GM03348 (cell line): Measurements from ENCODE around the gene MOCS2.
"Not testable (repeated sequence)": the region's sequence is repeated elsewhere in the genome, so short reads cannot be mapped to it uniquely, and the experiment has no call there.

ENCODE experiments used
- DNase-seq: peaks from one replicate; pipeline ENCODE4 v3.0.0; 2012; ENCODE audit warnings: low spot score

The MOCS2 gene

DNA sequence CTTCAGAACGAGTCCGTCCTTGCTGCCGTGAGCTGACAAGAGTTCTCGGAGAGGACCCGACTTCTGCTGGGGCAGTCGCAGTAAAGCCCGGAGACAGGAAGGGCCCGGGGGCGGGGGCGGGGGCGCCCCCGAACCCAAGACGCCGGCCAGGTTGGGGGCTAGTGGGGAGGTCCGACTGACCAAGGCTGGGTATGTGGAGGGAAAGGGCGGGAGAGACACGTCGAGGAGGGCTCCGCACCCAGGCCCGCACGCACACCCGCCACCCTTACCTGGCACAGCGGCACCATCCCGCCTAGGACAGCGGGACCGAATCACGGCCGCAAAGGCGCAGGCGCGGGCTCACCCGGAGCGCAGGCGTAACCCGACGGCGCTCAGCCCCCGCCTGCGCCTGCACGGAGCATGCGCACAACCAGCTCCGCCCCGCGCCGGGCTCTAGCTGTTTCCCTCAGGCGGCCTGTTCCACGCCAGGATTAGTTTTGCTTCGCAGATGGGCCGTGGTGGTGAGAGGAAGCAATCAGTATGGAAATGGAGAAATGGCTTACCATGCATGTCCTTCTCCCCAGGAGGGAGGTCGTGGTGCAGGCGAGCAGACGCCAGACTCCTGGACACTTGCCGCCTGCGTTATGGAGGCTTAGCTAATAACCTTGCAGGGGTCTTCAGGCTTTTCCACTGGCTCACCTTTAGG is at the start of gene MOCS2:
Gene MOCS2, minus strand, starts transcription at position 315 of the 685 bp plus-strand sequence. CDS start 2,583 bp downstream, outside the sequence.
- DNase-seq = peak; percentile 100

- peak; percentile 41 for DNase-seq
Measured at GRCh38 chr5:53151713-53152458, 42.3 kb upstream of the MOCS2 start.

GRCh38 chr5:53133020-53133419 is 23.5 kb upstream of the MOCS2 start:
- DNase-seq = no peak

DNA sequence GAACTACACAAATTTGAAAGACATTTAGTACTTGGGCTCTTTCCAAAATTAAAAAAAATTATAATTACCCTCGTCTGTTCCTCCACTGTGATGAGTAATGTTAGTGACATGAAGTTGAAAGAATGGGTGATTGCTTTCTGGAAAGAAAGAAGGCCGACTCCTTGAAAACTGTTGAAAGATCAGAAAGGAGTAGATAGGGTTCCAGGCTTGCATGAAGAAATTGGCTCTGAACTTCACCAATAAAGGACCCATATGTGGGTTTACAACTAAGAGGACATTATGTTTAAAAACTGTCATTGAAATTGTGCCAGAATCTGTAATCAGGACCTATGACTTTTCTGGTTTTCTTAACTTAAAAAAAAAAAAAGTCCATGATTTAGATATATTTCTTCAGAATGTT is 20.7 kb upstream of the MOCS2 start:
- DNase-seq = peak; percentile 39

- no peak for DNase-seq
Measured at GRCh38 chr5:53128481-53128880, 18.9 kb upstream of the MOCS2 start.

GRCh38 chr5:53127107-53127506 is 17.6 kb upstream of the MOCS2 start:
- DNase-seq = no peak

DNA sequence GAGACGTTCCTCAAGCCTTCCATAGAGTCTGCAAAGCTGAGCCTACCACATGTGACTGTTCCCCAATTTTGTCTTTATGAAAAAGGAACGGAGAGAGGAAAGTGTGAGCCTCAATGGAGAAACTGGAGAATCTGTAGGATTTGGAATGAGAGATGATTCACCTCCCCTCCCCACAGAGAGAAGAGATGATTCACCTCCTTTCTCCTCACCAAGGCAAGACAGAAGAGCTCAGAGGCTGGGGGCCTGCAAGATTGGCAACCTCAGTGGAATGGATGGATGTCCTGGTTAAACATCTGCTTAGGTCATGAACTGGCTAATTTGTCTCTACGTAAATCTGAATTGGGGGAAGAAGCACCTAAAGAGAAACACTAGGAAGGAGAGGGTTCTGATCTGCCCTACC is 17.0 kb upstream of the MOCS2 start:
- DNase-seq = peak; percentile 55

DNA sequence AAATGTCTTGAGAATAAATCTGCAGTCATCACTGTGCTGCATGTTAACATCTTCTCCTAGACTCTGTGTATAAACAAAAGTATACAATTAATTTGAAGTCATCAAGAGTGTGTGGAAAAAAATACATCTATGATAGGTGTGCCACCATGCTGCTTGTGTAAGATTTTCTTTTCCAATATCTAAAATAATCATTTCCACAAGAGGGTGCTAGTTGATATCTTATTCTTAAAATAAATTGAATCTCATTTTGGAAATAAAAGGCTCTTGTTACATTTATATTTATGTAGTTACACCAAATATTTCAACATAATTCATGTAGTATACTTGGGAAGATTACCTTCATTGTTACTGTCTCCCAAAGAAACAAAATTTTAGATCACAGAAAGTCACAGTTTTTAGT is 14.1 kb upstream of the MOCS2 start:
- peak; percentile 38 for DNase-seq

- no peak for DNase-seq
Measured at GRCh38 chr5:53120165-53120564, 10.6 kb upstream of the MOCS2 start.

DNA sequence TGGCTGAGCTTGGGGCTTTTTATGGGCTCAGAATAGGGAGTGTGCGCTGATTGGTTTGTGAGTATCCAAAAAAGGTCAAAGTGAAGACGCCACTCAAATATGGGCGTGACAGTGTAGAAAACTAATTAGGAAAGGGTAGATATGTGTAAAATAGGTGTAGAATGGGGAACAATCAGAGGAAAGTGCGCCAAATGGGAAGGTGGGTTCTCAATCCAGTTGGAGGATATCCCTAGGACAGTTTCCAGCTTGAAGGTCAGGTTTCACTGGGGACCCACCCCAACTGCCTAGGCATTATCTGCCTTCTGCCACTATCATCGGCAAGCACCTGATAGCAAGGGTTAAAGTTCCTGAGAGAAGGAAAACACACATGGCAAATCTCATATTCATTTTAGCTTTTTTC is 9.3 kb upstream of the MOCS2 start:
- no peak for DNase-seq

DNA sequence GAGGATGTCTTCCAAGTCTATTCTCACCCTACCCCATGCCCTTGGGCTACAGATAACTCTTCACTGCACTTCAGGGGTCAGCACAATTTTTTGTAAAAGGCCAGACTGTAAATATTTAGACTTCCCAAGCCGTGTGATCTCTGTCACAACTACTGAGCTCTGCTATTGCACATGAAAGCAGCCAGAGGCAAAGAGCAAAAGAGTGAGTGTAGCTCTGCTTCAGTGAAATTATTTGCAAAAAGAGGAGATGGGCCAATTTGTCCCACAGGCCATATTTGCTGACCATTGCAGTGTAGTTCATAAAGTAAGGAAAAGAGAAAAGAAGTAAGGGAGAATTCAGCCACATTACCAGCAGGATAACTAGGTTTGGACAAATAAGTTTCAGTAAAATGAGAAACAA is 7.0 kb upstream of the MOCS2 start:
- DNase-seq = no peak

GRCh38 chr5:53114988-53115387 is 5.4 kb upstream of the MOCS2 start:
- no peak for DNase-seq

DNA sequence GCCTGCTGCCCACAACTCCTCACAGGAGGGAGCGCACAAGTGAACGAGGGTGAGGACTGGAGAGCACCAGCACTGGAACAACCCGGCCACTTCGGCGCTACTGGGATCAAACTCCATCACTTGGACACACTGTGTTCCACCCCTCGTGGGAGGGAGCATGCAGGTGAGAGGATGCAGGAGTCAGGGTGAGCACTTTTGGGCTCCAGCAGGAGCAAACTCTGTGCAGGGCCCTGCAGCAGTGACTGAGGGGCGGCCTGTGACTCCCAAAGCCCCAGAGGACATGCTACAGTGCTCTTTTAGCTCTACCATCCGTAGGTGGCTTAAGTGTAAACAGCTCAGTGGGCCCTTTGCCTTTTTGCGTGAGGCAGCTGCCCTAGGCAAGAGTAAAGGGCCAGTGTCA is 4.4 kb upstream of the MOCS2 start:
- DNase-seq = no peak

GRCh38 chr5:53112909-53113308 is 3.4 kb upstream of the MOCS2 start:
- DNase-seq = no peak

DNA sequence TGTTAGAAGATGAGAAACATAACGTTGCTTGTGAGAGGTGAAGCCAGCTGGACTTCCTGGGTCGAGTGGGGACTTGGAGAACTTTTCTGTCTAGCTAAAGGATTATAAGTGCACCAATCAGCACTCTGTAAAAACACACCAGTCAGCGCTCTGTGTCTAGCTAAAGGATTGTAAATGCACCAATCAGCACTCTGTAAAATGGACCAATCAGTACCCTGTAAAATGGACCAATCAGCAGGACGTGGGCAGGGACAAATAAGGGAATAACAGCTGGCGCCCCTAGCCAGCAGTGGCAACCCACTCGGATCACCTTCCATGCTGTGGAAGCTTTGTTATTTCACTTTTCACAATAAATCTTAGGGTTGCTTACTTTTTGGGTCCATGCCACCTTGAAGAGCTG is 2.8 kb upstream of the MOCS2 start:
- DNase-seq = not testable (repeated sequence)

DNA sequence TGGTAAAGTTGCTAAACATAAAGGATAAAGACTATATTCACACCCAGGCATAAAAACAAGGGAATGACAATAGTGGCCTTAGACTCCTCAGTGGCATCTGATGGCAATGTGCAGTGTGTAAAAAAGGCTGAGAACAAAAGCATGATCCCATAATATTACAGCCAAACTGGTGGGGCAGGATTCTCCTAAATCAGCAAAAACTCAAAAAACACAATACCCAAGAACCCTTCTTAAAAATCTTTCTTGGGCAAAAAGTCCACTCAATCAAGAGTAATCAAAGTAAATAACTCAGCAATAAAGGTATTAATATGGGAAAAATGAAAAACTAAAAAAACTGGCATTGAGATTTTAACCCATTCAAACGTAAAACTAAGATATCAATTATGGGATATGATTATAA is 1.6 kb upstream of the MOCS2 start:
- no peak for DNase-seq

GRCh38 chr5:53110156-53110555 is 599 bp upstream of the MOCS2 start:
- DNase-seq = no peak

DNA sequence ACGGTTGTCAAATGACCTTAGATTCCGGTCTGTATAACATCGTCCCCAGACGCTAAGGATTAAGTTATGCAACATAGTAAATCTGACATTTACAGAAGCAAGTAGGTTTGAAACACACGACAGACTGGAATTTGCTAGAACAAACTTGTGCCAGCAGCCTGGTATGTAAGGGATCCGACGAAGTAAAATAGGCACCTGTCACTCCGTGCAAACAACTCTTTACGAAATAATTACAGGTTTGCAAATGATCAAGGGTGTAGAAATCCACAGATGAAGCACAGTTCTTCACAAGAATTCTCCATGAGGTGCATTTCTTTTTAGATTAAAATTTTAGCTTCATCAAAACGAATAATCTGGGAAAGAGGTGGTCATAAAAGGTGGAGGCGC is 508 bp downstream of the MOCS2 start:
- DNase-seq = no peak

- DNase-seq = no peak
Measured at GRCh38 chr5:53105611-53106300, 3.8 kb downstream of the MOCS2 start.

- no peak for DNase-seq
Measured at GRCh38 chr5:53100606-53101005, 9.0 kb downstream of the MOCS2 start.

DNA sequence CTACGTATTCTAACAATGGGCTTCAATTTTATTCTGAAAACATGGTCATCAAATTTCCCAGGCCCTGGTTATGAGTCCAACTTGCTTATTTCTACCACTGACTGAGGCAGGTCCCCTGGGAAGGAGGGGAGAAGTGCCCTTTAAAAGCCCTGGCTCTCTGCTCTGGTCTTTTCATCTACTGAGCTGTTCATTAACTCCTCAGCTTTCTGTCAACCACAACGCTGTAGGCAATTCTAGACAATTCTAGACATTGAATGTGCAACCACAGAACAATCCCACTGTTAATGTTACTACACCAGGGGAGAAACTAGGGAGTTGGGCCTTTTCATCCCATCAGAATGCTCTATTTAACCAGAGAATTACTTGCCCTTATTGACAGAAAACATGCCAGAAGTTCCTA is 10.0 kb downstream of the MOCS2 start:
- no peak for DNase-seq

DNA sequence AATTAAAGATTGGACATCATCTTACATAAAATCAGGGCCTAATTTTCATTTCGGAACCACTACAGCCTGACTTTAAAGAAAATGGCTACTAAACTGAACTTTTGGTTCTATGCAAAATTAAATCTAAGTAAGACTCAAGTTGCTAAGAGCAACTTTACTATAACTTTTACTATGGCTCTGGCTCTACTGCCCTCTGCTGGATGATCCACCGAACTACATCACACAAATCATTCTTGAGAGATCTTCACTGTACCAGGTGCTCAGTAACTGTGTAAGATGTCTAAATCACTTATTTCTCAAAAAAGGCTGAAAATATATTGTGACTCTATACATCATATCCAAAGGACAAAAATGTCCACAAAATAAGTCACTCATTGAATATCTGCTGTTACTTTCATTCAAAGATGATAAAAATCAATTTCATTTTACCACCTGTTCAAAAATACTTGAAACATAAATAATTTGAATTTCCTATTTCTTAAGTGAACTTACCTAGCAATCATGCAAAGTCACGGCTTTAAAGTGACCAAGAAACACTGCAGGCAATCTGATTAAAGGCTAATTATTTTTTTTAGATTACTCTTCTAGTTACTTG is 13.5 kb downstream of the MOCS2 start:
- peak; percentile 62 for DNase-seq

DNA sequence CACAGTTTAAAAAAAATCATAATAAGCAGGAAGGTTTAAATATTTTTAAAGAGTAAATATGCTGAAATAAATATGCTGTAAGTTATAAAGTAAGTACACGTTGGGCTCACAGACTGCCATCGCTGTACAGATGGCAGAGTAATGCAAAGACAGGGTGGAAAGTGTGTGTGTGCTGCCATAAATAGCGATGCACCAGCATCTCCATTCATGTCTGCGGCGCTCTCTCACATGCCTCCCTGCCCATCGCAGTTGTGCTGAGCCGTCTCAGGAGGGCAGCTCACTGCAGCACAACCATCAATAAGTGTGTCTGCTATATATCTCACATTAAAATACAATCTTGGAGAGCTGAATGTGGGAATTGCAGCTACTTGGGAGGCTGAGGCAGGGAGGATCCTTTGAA is 14.3 kb downstream of the MOCS2 start:
- no peak for DNase-seq
